NCI-H524 treated with DMSO at 0.1 percent for 48 hours (cell line): ENCODE measurements around the gene PTDSS2.
"Not testable (repeated sequence)": the region's sequence is repeated elsewhere in the genome, so short reads cannot be mapped to it uniquely, and the experiment has no call there.

ENCODE experiments used
- DNase-seq: peaks from one replicate; lab custom pipeline; 2025; lab: John Stamatoyannopoulos, UW

The PTDSS2 gene

GRCh38 chr11:449889-450808 is at the start of gene PTDSS2:
TSS of gene PTDSS2 (plus strand) at chr11:450279. CDS start at chr11:450456, 177 bp downstream.
- peak; percentile 72 for DNase-seq

- not testable (repeated sequence) for DNase-seq
Observed at GRCh38 chr11:401196-401595, 48.9 kb upstream of the PTDSS2 start.

- no peak for DNase-seq
Observed at GRCh38 chr11:403021-403760, 46.9 kb upstream of the PTDSS2 start.

- no peak for DNase-seq
Observed at GRCh38 chr11:403761-404431, 46.2 kb upstream of the PTDSS2 start.

GRCh38 chr11:404551-405264 is 45.4 kb upstream of the PTDSS2 start:
- DNase-seq, result no peak

GRCh38 chr11:405323-405953 is 44.6 kb upstream of the PTDSS2 start:
- no peak for DNase-seq

GRCh38 chr11:405954-406795 is 43.9 kb upstream of the PTDSS2 start:
- DNase-seq, result no peak

- no peak for DNase-seq
Observed at GRCh38 chr11:406796-407650, 43.1 kb upstream of the PTDSS2 start.

- DNase-seq, result no peak
Observed at GRCh38 chr11:407651-408123, 42.4 kb upstream of the PTDSS2 start.

GRCh38 chr11:408154-409007 is 41.7 kb upstream of the PTDSS2 start:
- no peak for DNase-seq

GRCh38 chr11:409008-409599 is 41.0 kb upstream of the PTDSS2 start:
- DNase-seq, result no peak

- no peak for DNase-seq
Observed at GRCh38 chr11:409600-410483, 40.2 kb upstream of the PTDSS2 start.

- not testable (repeated sequence) for DNase-seq
Observed at GRCh38 chr11:410711-411110, 39.4 kb upstream of the PTDSS2 start.

GRCh38 chr11:411520-411919 is 38.6 kb upstream of the PTDSS2 start:
- DNase-seq, result not testable (repeated sequence)

- no peak for DNase-seq
Observed at GRCh38 chr11:412641-413119, 37.4 kb upstream of the PTDSS2 start.
